Right renal pelvis (tissue), 4 donors: Measurements from ENCODE around the gene C6orf89. TPM values are rescaled to one million over a fixed set of nuclear protein-coding genes. Genes with fewer than 3 reads are reported as not detected.
"Not testable (repeated sequence)": the region's sequence is repeated elsewhere in the genome, so short reads cannot be mapped to it uniquely, and the experiment has no call there.

Source experiments
- DNase-seq, 4 donors: peaks; one replicate each; pipeline ENCODE4 v3.0.0-alpha.2; 2013; ENCODE audit warnings: low read depth in 4 of 4, low spot score in 3 of 4, missing footprints in 1 of 4
- polyA plus RNA-seq, 4 donors: library from polyadenylated mRNA; unstranded; fragments of 120-200 nt; gene quantifications; one replicate each; pipeline ENCODE4 v1.2.1, GENCODE V29; 2013; ENCODE audit not compliant: insufficient read length in 4 of 4

Gene C6orf89
- polyA plus RNA-seq, 4 donors = 47.1 to 56.1 (median 55.1) TPM

DNA sequence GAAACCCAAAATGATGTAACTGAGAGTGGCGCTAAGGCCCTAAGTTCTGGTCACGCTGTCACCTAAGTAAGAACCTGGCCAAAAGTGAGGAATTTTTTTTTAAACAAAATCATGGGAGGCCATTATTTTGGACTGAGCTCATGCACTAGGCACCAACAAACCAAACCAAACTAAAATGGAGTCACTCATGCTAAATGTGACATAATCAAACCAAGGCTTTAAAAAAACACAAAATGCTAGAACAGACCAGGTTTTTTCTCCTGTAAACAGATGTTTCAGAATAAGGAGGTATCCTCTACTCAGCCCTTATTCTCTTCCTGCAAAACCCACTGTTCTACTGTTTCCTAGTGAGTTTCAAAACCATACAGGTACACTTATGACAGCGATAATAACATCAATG, 1.1 kb upstream of the C6orf89 start:
- no peak for DNase-seq

- no peak for DNase-seq
Observed at GRCh38 chr6:36886950-36887618, 1.3 kb downstream of the C6orf89 start.

DNA sequence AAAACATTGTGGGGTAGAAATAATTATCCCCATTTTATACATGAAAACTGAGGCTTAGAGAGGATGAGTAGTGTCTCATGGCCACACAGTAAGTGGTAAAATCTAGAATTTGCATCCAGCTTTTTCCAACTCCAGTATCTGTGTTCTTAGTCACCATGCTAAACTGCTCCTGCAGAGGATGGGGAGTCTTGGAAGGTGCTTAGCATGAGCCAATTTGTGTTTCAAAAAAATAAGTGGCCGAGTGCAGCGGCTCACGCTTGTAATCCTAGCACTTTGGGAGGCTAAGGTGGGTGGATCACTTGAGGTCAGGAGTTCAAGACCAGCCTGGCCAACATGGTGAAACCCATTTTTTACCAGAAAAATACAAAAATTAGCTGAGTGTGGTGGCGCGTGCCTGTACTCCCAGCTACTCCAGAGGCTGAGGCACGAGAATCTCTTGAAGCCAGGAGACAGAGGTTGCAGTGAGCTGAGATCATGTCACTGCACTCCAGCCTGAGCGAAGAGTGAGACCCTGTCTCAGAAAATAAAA, 2.4 kb downstream of the C6orf89 start:
- no peak for DNase-seq

- DNase-seq = no peak
Observed at GRCh38 chr6:36888654-36889481, 3.1 kb downstream of the C6orf89 start.

GRCh38 chr6:36890112-36890663, 4.4 kb downstream of the C6orf89 start:
- no peak for DNase-seq

DNA sequence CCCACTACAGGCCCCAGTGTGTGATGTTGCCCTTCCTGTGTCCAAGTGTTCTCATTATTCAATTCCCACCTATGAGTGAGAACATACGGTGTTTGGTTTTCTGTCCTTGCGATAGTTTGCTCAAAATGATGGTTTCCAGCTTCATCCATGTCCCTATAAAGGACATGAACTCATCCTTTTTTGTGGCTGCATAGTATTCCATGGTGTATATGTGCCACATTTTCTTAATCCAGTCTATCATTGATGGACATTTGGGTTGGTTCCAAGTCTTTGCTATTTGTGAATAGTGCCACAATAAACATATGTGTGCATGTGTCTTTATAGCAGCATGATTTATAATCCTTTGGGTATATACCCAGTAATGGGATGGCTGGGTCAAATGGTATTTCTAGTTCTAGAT, 5.4 kb downstream of the C6orf89 start:
- DNase-seq = not testable (repeated sequence)

GRCh38 chr6:36893976-36894932, 8.5 kb downstream of the C6orf89 start:
- DNase-seq = no peak

- DNase-seq = no peak
Observed at GRCh38 chr6:36897609-36898008, 11.9 kb downstream of the C6orf89 start.

DNA sequence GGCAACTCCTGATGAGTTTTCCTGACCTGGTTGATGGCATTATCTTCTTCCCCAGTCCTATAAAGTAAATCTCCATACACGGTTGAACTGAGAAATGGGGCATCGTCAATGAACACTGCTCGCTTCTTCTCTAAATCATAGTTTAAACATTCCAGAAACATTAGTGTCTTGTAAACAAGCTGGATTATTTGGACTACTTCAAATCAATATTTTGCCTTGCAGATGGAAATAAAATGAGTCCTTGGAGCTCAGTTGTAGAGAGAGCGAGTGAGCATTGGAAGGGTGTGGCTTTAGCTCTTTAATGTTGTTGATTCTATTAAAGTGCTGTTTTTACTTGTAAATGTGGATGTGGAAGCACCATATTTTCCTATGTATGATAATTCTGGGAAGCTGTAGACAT, 18.4 kb downstream of the C6orf89 start:
- no peak for DNase-seq

DNA sequence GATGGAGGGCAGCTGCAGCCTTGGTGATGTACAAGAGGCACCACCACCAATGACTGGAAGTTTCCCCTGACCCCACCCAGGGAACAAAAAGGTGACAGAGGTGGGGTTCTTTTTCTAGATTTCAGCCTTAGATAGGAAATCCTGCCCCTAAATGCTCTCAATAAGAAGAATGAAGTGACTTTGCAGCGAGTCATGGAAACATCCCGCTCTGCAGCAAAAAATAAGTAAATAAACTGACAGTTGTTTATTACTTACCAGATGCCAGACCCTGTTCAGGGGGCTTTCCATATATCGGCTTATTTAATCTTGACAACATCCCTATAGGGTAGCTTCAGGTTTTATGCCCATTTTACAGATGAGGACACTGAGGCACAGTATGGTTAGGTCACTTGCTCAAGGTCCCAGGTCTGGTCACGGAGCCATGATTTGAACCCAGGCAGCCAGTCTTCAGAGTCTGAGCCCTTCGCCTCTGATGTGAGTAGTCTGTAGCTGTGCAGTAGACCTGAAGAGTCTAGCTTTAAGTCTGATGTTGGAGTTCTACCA, 19.2 kb downstream of the C6orf89 start:
- DNase-seq = no peak

- DNase-seq = no peak
Observed at GRCh38 chr6:36906539-36907325, 21.0 kb downstream of the C6orf89 start.

GRCh38 chr6:36907781-36908180, 22.0 kb downstream of the C6orf89 start:
- no peak for DNase-seq

GRCh38 chr6:36908747-36909146, 23.0 kb downstream of the C6orf89 start:
- no peak for DNase-seq

DNA sequence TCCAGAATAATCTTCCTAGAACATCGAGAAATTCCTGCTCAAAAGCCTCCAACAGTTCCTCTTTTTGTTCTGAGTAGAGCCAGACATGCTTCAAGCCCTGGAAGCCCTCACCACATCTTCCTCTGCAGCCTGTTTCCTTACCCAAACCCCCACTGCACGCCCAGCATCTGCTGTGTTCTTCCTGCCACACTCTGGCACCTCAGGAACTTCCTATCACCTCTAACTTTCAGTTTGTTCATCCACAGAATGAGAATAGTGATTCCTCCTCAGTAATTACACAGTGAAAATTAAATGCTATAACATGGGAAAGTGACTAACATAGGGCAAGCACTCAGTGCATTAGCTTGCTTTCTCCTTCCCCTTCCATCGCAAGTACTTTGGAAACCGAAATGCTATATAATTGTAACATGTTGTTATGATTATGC, 26.3 kb downstream of the C6orf89 start:
- DNase-seq = no peak

- DNase-seq = no peak
Observed at GRCh38 chr6:36912586-36912985, 26.8 kb downstream of the C6orf89 start.

- DNase-seq = no peak
Observed at GRCh38 chr6:36913082-36913481, 27.3 kb downstream of the C6orf89 start.

DNA sequence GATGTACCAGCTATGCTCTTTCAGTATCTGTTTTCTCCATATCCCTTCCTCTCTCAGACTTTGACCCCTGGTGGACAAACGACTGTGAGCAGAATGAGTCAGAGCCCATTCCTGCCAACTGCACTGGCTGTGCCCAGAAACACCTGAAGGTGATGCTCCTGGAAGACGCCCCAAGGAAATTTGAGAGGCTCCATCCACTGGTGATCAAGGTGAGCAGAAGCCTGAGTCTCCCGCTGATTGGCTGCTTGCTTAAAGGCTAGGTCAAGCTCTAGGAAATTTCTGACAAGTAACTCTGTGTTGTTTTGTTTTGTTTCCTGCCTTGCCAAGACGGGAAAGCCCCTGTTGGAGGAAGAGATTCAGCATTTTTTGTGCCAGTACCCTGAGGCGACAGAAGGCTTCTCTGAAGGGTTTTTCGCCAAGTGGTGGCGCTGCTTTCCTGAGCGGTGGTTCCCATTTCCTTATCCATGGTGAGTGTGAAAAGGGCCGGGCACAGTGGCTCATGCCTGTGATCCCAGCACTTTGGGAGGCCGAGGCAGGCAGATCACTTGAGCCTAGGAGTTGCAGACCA, 28.6 kb downstream of the C6orf89 start:
- peak in 1 of 4 donors; percentile 14 for DNase-seq

GRCh38 chr6:36915599-36915998, 29.8 kb downstream of the C6orf89 start:
- no peak for DNase-seq

DNA sequence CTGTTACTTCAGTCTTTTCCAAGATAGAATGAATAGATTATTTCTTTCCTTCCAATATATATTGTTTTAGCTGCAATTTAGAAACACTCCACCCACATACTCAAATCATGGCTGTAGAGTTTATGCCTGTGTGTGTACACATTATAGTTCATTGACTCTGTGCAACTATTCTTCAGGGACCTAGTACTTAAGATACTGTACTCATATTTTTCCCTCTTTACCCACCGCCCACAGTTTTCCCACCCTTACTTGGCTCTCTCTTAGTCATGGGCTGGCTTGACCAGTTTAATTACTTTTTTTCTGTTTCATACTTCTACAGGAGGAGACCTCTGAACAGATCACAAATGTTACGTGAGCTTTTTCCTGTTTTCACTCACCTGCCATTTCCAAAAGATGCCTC, 30.4 kb downstream of the C6orf89 start:
- no peak for DNase-seq
